NB4 (cell line): Measurements from ENCODE around the gene PTPRG.

Experiments used
- POLR2A ChIP-seq: IDR thresholded peaks from 2 replicates; pipeline ENCODE4 v1.6.1; 2011; ENCODE audit warnings: mild to moderate bottlenecking; ENCODE audit not compliant: insufficient read length; ENCODE audit errors: extremely low read depth
- TF ChIP-seq, protein P1 (sequence below): IDR thresholded peaks from one replicate; pipeline ENCODE4 v1.5.1; 2012; ENCODE audit warnings: low read depth, low read length

DNA sequence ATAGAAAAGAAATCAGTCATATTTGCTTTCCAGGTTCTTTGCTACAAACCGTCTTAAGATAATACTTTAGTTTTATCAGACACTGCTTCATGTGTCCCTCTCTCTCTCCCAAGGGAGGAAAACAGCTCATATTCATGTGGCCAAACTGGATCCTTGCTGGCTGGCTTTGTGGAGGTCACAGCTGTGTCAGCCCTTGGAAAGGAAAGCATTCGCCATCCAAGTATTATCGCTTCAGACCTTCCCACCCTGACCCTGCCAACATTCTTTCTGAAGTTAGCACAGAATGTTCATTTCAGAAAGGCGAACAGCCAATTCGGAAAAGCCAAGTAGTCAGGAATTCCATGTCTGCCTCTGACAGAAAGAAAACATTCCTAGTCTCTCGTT, 598.3 kb downstream of the PTPRG start:
- TF ChIP-seq POLR2A, result no peak
- TF ChIP-seq, protein P1, sequence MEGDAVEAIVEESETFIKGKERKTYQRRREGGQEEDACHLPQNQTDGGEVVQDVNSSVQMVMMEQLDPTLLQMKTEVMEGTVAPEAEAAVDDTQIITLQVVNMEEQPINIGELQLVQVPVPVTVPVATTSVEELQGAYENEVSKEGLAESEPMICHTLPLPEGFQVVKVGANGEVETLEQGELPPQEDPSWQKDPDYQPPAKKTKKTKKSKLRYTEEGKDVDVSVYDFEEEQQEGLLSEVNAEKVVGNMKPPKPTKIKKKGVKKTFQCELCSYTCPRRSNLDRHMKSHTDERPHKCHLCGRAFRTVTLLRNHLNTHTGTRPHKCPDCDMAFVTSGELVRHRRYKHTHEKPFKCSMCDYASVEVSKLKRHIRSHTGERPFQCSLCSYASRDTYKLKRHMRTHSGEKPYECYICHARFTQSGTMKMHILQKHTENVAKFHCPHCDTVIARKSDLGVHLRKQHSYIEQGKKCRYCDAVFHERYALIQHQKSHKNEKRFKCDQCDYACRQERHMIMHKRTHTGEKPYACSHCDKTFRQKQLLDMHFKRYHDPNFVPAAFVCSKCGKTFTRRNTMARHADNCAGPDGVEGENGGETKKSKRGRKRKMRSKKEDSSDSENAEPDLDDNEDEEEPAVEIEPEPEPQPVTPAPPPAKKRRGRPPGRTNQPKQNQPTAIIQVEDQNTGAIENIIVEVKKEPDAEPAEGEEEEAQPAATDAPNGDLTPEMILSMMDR, result no peak
